ENCODE measurements around the gene CCL23.

CCL23 gene

GRCh38 chr17:35965272-35965671 lies 52.5 kb downstream of the CCL23 start:
- DNase-seq = no peak

GRCh38 chr17:35963663-35964062 lies 54.1 kb downstream of the CCL23 start:
- no peak for DNase-seq
